Stimulated activated naive CD8-positive, alpha-beta T cell treated with anti-CD3 and anti-CD28 coated beads, Interleukin-15, Interleukin-2, amounts not matched to agents 100 U/mL and 50 U/mL, for 24 hours (primary cell): Measurements from ENCODE around the gene RHCG.

ENCODE experiments used
- ATAC-seq: fragments of 150-1000 bp; cut with Tn5 transposase; one replicate; pipeline ENCODE4 v1.10.0; 2021
- DNase-seq: peaks from one replicate; pipeline ENCODE4 v3.0.0; 2021

RHCG gene

GRCh38 chr15:89496155-89497098, at the start of gene RHCG:
Gene RHCG, minus strand, starts transcription at chr15:89496583. Its CDS starts 39 bp downstream, at chr15:89496544.
- peak; percentile 21 for ATAC-seq

GRCh38 chr15:89543389-89543788, 47.0 kb upstream of the RHCG start:
- DNase-seq (no peak), ATAC-seq (no peak)

More at GRCh38 chr15:89496155-89497098, at the start of gene RHCG:
- DNase-seq = peak; percentile 20

- ATAC-seq (no peak), DNase-seq (no peak)
Observed at GRCh38 chr15:89542369-89542768, 46.0 kb upstream of the RHCG start.

- ATAC-seq = no peak
- DNase-seq = no peak
Observed at GRCh38 chr15:89539027-89539426, 42.6 kb upstream of the RHCG start.

- ATAC-seq = no peak
- DNase-seq = no peak
Observed at GRCh38 chr15:89533861-89534544, 37.6 kb upstream of the RHCG start.

GRCh38 chr15:89531796-89532537, 35.6 kb upstream of the RHCG start:
- ATAC-seq (no peak), DNase-seq (no peak)

GRCh38 chr15:89530976-89531375, 34.6 kb upstream of the RHCG start:
- DNase-seq (no peak), ATAC-seq (no peak)

- ATAC-seq = no peak
- no peak for DNase-seq
Observed at GRCh38 chr15:89528757-89529352, 32.5 kb upstream of the RHCG start.

GRCh38 chr15:89526601-89527441, 30.4 kb upstream of the RHCG start:
- ATAC-seq (no peak), DNase-seq (no peak)

- no peak for DNase-seq
- ATAC-seq = no peak
Observed at GRCh38 chr15:89526181-89526580, 29.8 kb upstream of the RHCG start.

- DNase-seq (no peak), ATAC-seq (no peak)
Observed at GRCh38 chr15:89524184-89524583, 27.8 kb upstream of the RHCG start.

- ATAC-seq (no peak), DNase-seq (no peak)
Observed at GRCh38 chr15:89523101-89523500, 26.7 kb upstream of the RHCG start.

GRCh38 chr15:89521605-89522004, 25.2 kb upstream of the RHCG start:
- no peak for ATAC-seq
- no peak for DNase-seq

- DNase-seq (no peak), ATAC-seq (no peak)
Observed at GRCh38 chr15:89515477-89515876, 19.1 kb upstream of the RHCG start.

GRCh38 chr15:89514596-89515406, 18.4 kb upstream of the RHCG start:
- DNase-seq (no peak), ATAC-seq (peak; percentile 28)

GRCh38 chr15:89514186-89514585, 17.8 kb upstream of the RHCG start:
- ATAC-seq = no peak
- DNase-seq = no peak

GRCh38 chr15:89513284-89513683, 16.9 kb upstream of the RHCG start:
- ATAC-seq (no peak), DNase-seq (no peak)

- DNase-seq = no peak
- ATAC-seq = no peak
Observed at GRCh38 chr15:89512631-89513030, 16.2 kb upstream of the RHCG start.

- no peak for ATAC-seq
Observed at GRCh38 chr15:89506026-89506686, 9.8 kb upstream of the RHCG start.

GRCh38 chr15:89504166-89504565, 7.8 kb upstream of the RHCG start:
- DNase-seq (no peak), ATAC-seq (no peak)

More at GRCh38 chr15:89506026-89506686, 9.8 kb upstream of the RHCG start:
- no peak for DNase-seq
